GM23338 (cell line): ENCODE data around the gene OR2F1. TPM values are rescaled to one million over a fixed set of nuclear protein-coding genes. Genes with fewer than 3 reads are reported as not detected.

Experiments used
- ATAC-seq: fragments of 200-7000 bp; cut with Tn5 transposase; 3 replicates; pipeline ENCODE4 v1.9.1; 2020
- DNase-seq: peaks from one replicate; pipeline ENCODE4 v3.0.0-alpha.2; 2015; ENCODE audit warnings: low spot score
- H2AFZ ChIP-seq: fragments of 200-600 bp; sonication (generic); 2 replicates; pipeline ENCODE4 v1.8.0; 2016; ENCODE audit warnings: antibody characterized with exemption, mild to moderate bottlenecking, moderate library complexity
- H3F3A ChIP-seq: fragments of 200-600 bp; sonication (generic); replicated peaks from 2 replicates; pipeline ENCODE4 v1.8.0; 2017; ENCODE audit warnings: antibody characterized with exemption, mixed run types, low read depth
- H3K27ac ChIP-seq: fragments of 200-600 bp; sonication (generic); 2 replicates; pipeline ENCODE4 v1.6.1; 2016; ENCODE audit warnings: low read depth
- H3K27me3 ChIP-seq: fragments of 200-600 bp; sonication (generic); 2 replicates; pipeline ENCODE4 v1.8.0; 2016; ENCODE audit warnings: mild to moderate bottlenecking, mixed run types, moderate library complexity; ENCODE audit not compliant: insufficient read depth
- H3K36me3 ChIP-seq: fragments of 200-600 bp; sonication (generic); 2 replicates; pipeline ENCODE4 v1.8.0; 2016; ENCODE audit warnings: mild to moderate bottlenecking; ENCODE audit not compliant: insufficient read depth
- H3K4me1 ChIP-seq: fragments of 200-600 bp; sonication (generic); 2 replicates; pipeline ENCODE4 v1.8.0; 2016; ENCODE audit warnings: mild to moderate bottlenecking, moderate library complexity; ENCODE audit not compliant: insufficient read depth
- H3K4me2 ChIP-seq: fragments of 200-600 bp; sonication (generic); 2 replicates; pipeline ENCODE4 v1.7.1; 2017; ENCODE audit warnings: mixed run types
- H3K4me3 ChIP-seq: fragments of 200-600 bp; sonication (generic); 2 replicates; pipeline ENCODE4 v1.6.1; 2016; ENCODE audit warnings: mixed run types
- H3K79me2 ChIP-seq: fragments of 200-600 bp; sonication (generic); replicated peaks from 2 replicates; pipeline ENCODE4 v1.8.0; 2017; ENCODE audit warnings: mild to moderate bottlenecking; ENCODE audit not compliant: insufficient read depth
- H3K9me2 ChIP-seq: fragments of 200-600 bp; sonication (generic); 2 replicates; pipeline ENCODE4 v1.8.0; 2017; ENCODE audit not compliant: insufficient read depth
- H4K20me1 ChIP-seq: fragments of 200-600 bp; sonication (generic); replicated peaks from 2 replicates; pipeline ENCODE4 v1.8.0; 2017; ENCODE audit warnings: mild to moderate bottlenecking; ENCODE audit not compliant: insufficient read depth
- H3K27ac Mint-ChIP-seq: 2 replicates; pipeline ENCODE4 v1.8.0; 2020; ENCODE audit warnings: inconsistent platforms, mild to moderate bottlenecking, moderate library complexity, mixed read lengths
- H3K27me3 Mint-ChIP-seq: 3 replicates; pipeline ENCODE4 v1.8.0; 2022; ENCODE audit warnings: low read depth, mild to moderate bottlenecking, moderate library complexity, mixed read lengths, inconsistent platforms; ENCODE audit not compliant: insufficient read depth, poor library complexity
- H3K36me3 Mint-ChIP-seq: 3 replicates; pipeline ENCODE4 v1.8.0; 2021; ENCODE audit warnings: low read depth, mild to moderate bottlenecking, inconsistent platforms, moderate library complexity, mixed read lengths
- H3K4me1 Mint-ChIP-seq: 3 replicates; pipeline ENCODE4 v1.8.0; 2020; ENCODE audit warnings: mild to moderate bottlenecking, inconsistent platforms, mixed read lengths
- H3K4me3 Mint-ChIP-seq: 3 replicates; pipeline ENCODE4 v1.8.0; 2021; ENCODE audit warnings: moderate library complexity, mild to moderate bottlenecking, inconsistent platforms, mixed read lengths
- H3K9me3 Mint-ChIP-seq: 3 replicates; pipeline ENCODE4 v1.8.0; 2020; ENCODE audit warnings: moderate library complexity, mild to moderate bottlenecking, inconsistent platforms, mixed read lengths
- EZH2 ChIP-seq: fragments of 200-600 bp; sonication (generic); IDR thresholded peaks from one replicate; pipeline ENCODE4 v1.8.0; 2017; ENCODE audit warnings: antibody characterized with exemption, mild to moderate bottlenecking, low read depth; ENCODE audit not compliant: unreplicated experiment
- JUNB ChIP-seq: IDR thresholded peaks from one replicate; pipeline ENCODE4 v1.6.1; 2016; ENCODE audit warnings: antibody characterized with exemption; ENCODE audit not compliant: unreplicated experiment
- NANOG ChIP-seq: IDR thresholded peaks from 2 replicates; pipeline ENCODE4 v1.6.1; 2016; ENCODE audit warnings: antibody characterized with exemption, borderline replicate concordance
- STAT1 ChIP-seq: IDR thresholded peaks from one replicate; pipeline ENCODE4 v1.6.1; 2016; ENCODE audit warnings: antibody characterized with exemption; ENCODE audit not compliant: unreplicated experiment
- ZNF114 ChIP-seq: fragments of 250-450 bp; sonication (Bioruptor Pico); IDR thresholded peaks from 2 replicates; pipeline ENCODE4 v1.5.0; 2020; ENCODE audit warnings: mild to moderate bottlenecking, moderate library complexity
- polyA plus RNA-seq: library from polyadenylated mRNA; unstranded; fragments of >200 nt; fragmentation: Nextera tagmentation; extraction: Ambion mirVana; gene quantifications from 2 replicates; pipeline ENCODE4 v1.2.1, GENCODE V29; 2016
- total RNA-seq: library from RNA; depleted of rRNA; stranded (reverse); fragments of >200 nt; shearing (Covaris generic); gene quantifications from 2 replicates; pipeline ENCODE4 v1.2.3, GENCODE V29; 2014
- TF ChIP-seq, protein P1 (sequence below), 2 experiments: fragments of 200-600 bp in 1 of 2; sonication (generic) in 1 of 2; conservative IDR thresholded peaks; 2 replicates each; pipeline versions ENCODE4 v1.5.1 to v1.6.1; 2016 to 2017; ENCODE audit warnings: antibody characterized with exemption in 2 of 2, low read depth in 2 of 2, mild to moderate bottlenecking in 2 of 2, moderate library complexity in 1 of 2
- TF ChIP-seq, protein P2 (sequence below): fragments of 250-450 bp; sonication (Bioruptor Pico); IDR thresholded peaks from 2 replicates; pipeline ENCODE4 v1.5.0; 2020; ENCODE audit warnings: mild to moderate bottlenecking, moderate library complexity
- TF ChIP-seq, protein P3 (sequence below): IDR thresholded peaks from 2 replicates; pipeline ENCODE4 v1.6.1; 2016; ENCODE audit warnings: antibody characterized with exemption
- TF ChIP-seq, protein P4 (sequence below): IDR thresholded peaks from one replicate; pipeline ENCODE4 v1.6.1; 2018; ENCODE audit warnings: antibody characterized with exemption; ENCODE audit not compliant: unreplicated experiment

Gene OR2F1
- total and polyA plus RNA-seq, 2 experiments from 2014 or later: not detected

DNA sequence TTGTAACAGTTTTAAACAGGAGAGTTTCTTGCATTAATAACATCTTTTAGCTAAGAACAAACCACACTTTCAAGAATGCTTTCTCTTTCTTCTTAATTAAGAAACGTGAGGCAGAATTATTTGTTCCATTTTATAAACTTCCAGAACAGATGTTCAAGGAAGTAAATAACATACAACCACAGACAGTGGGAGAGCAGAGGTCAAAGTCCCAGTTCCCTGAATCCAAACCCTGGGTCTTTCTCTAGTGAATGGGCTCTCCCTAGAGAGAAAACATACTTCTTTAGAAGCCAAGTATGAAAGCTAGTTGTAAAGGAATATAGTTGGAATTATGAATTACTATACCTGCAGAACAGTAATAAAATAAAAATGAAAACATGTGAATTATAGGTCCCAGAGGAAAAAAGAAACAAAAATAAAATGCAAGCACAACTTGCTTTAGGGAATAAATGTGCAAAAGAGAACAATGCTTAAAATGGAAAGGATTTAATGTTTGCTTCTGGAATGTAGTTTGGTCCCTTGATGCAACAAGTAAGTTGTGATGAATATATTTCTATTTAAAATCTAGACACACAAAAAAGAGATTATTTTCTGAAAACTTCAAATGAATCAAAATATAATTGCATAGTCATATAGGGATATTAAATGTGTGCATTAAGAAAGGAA lies 51.5 kb downstream of the OR2F1 start:
- H4K20me1 ChIP-seq: no peaks in the 10 kb centered on the region
- H3K9me2 ChIP-seq: peaks cover 6% of the 10 kb centered on the region; the same call in 1 of the 2 replicates
- H3K4me1 ChIP-seq: no peaks in the 10 kb centered on the region
- DNase-seq: no peak
- no peak overlapping the region for H2AFZ ChIP-seq
- H3K27ac ChIP-seq: no peak overlapping the region
- no peaks in the 10 kb centered on the region for H3F3A ChIP-seq
- TF ChIP-seq ZNF114 (CRISPR knock-in tag): no peak
- H3K4me3 Mint-ChIP-seq: no peak overlapping the region
- no peaks in the 10 kb centered on the region for H3K27me3 ChIP-seq
- no peaks in the 10 kb centered on the region for H3K27me3 Mint-ChIP-seq
- H3K36me3 Mint-ChIP-seq: peaks cover 20% of the 10 kb centered on the region; the same call in 2 of the 3 replicates
- no peak for ATAC-seq
- H3K36me3 ChIP-seq: peaks cover 4% of the 10 kb centered on the region
- H3K4me1 Mint-ChIP-seq: no peaks in the 10 kb centered on the region
- H3K4me2 ChIP-seq: no peak overlapping the region
- no peaks in the 10 kb centered on the region for H3K79me2 ChIP-seq
- H3K4me3 ChIP-seq: no peak overlapping the region
- H3K27ac Mint-ChIP-seq: no peak overlapping the region
- peaks cover 35% of the 10 kb centered on the region for H3K9me3 Mint-ChIP-seq

DNA sequence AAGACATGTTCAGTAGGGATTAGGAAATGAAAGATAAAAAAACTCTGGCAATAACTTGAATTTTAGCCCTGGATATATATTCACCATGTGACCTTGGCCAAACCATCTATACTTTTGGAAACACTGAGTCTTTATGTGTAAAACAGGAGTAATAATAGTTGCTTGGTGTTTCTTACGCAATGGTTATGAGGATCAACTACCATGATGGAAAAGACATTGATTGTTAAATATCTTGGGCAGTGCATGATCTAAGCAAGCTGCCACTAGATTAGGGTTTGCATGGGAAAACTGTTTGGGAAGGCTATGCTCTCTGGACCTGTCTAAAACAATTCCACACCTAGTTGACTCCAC lies 52.0 kb downstream of the OR2F1 start:
- Histone ChIP-seq H4K20me1 (no peaks in the 10 kb centered on the region), H2AFZ (no peak overlapping the region), H3K4me2 (no peak overlapping the region), H3K27me3 (no peaks in the 10 kb centered on the region), H3K9me2 (peaks cover 6% of the 10 kb centered on the region; the same call in 1 of the 2 replicates), H3K79me2 (no peaks in the 10 kb centered on the region), H3K4me3 (no peak overlapping the region), H3K4me1 (no peaks in the 10 kb centered on the region), H3F3A (no peaks in the 10 kb centered on the region), H3K36me3 (peaks cover 4% of the 10 kb centered on the region), H3K27ac (no peak overlapping the region)
- ATAC-seq (no peak), DNase-seq (no peak)
- H3K27me3 Mint-ChIP-seq: no peaks in the 10 kb centered on the region
- peaks cover 37% of the 10 kb centered on the region for H3K9me3 Mint-ChIP-seq
- H3K27ac Mint-ChIP-seq: no peak overlapping the region
- peaks cover 20% of the 10 kb centered on the region; the same call in 2 of the 3 replicates for H3K36me3 Mint-ChIP-seq
- no peak overlapping the region for H3K4me3 Mint-ChIP-seq
- H3K4me1 Mint-ChIP-seq: no peaks in the 10 kb centered on the region
- no peak for TF ChIP-seq NANOG
- TF ChIP-seq JUNB: no peak
- TF ChIP-seq STAT1: no peak
- TF ChIP-seq, protein P1, sequence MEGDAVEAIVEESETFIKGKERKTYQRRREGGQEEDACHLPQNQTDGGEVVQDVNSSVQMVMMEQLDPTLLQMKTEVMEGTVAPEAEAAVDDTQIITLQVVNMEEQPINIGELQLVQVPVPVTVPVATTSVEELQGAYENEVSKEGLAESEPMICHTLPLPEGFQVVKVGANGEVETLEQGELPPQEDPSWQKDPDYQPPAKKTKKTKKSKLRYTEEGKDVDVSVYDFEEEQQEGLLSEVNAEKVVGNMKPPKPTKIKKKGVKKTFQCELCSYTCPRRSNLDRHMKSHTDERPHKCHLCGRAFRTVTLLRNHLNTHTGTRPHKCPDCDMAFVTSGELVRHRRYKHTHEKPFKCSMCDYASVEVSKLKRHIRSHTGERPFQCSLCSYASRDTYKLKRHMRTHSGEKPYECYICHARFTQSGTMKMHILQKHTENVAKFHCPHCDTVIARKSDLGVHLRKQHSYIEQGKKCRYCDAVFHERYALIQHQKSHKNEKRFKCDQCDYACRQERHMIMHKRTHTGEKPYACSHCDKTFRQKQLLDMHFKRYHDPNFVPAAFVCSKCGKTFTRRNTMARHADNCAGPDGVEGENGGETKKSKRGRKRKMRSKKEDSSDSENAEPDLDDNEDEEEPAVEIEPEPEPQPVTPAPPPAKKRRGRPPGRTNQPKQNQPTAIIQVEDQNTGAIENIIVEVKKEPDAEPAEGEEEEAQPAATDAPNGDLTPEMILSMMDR (conservative IDR thresholded peaks at IDR 0.05; ENCODE audit: low read depth in 2 of 2): no peak
- TF ChIP-seq, protein P2, sequence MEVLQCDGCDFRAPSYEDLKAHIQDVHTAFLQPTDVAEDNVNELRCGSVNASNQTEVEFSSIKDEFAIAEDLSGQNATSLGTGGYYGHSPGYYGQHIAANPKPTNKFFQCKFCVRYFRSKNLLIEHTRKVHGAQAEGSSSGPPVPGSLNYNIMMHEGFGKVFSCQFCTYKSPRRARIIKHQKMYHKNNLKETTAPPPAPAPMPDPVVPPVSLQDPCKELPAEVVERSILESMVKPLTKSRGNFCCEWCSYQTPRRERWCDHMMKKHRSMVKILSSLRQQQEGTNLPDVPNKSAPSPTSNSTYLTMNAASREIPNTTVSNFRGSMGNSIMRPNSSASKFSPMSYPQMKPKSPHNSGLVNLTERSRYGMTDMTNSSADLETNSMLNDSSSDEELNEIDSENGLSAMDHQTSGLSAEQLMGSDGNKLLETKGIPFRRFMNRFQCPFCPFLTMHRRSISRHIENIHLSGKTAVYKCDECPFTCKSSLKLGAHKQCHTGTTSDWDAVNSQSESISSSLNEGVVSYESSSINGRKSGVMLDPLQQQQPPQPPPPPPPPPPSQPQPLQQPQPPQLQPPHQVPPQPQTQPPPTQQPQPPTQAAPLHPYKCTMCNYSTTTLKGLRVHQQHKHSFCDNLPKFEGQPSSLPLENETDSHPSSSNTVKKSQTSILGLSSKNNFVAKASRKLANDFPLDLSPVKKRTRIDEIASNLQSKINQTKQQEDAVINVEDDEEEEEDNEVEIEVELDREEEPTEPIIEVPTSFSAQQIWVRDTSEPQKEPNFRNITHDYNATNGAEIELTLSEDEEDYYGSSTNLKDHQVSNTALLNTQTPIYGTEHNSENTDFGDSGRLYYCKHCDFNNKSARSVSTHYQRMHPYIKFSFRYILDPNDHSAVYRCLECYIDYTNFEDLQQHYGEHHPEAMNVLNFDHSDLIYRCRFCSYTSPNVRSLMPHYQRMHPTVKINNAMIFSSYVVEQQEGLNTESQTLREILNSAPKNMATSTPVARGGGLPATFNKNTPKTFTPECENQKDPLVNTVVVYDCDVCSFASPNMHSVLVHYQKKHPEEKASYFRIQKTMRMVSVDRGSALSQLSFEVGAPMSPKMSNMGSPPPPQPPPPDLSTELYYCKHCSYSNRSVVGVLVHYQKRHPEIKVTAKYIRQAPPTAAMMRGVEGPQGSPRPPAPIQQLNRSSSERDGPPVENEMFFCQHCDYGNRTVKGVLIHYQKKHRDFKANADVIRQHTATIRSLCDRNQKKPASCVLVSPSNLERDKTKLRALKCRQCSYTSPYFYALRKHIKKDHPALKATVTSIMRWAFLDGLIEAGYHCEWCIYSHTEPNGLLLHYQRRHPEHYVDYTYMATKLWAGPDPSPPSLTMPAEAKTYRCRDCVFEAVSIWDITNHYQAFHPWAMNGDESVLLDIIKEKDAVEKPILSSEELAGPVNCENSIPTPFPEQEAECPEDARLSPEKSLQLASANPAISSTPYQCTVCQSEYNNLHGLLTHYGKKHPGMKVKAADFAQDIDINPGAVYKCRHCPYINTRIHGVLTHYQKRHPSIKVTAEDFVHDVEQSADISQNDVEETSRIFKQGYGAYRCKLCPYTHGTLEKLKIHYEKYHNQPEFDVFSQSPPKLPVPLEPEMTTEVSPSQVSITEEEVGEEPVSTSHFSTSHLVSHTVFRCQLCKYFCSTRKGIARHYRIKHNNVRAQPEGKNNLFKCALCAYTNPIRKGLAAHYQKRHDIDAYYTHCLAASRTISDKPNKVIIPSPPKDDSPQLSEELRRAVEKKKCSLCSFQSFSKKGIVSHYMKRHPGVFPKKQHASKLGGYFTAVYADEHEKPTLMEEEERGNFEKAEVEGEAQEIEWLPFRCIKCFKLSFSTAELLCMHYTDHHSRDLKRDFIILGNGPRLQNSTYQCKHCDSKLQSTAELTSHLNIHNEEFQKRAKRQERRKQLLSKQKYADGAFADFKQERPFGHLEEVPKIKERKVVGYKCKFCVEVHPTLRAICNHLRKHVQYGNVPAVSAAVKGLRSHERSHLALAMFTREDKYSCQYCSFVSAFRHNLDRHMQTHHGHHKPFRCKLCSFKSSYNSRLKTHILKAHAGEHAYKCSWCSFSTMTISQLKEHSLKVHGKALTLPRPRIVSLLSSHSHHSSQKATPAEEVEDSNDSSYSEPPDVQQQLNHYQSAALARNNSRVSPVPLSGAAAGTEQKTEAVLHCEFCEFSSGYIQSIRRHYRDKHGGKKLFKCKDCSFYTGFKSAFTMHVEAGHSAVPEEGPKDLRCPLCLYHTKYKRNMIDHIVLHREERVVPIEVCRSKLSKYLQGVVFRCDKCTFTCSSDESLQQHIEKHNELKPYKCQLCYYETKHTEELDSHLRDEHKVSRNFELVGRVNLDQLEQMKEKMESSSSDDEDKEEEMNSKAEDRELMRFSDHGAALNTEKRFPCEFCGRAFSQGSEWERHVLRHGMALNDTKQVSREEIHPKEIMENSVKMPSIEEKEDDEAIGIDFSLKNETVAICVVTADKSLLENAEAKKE (CRISPR knock-in tag): no peak
- no peak for TF ChIP-seq EZH2
- TF ChIP-seq, protein P3, sequence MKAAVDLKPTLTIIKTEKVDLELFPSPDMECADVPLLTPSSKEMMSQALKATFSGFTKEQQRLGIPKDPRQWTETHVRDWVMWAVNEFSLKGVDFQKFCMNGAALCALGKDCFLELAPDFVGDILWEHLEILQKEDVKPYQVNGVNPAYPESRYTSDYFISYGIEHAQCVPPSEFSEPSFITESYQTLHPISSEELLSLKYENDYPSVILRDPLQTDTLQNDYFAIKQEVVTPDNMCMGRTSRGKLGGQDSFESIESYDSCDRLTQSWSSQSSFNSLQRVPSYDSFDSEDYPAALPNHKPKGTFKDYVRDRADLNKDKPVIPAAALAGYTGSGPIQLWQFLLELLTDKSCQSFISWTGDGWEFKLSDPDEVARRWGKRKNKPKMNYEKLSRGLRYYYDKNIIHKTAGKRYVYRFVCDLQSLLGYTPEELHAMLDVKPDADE: no peak
- TF ChIP-seq, protein P4, sequence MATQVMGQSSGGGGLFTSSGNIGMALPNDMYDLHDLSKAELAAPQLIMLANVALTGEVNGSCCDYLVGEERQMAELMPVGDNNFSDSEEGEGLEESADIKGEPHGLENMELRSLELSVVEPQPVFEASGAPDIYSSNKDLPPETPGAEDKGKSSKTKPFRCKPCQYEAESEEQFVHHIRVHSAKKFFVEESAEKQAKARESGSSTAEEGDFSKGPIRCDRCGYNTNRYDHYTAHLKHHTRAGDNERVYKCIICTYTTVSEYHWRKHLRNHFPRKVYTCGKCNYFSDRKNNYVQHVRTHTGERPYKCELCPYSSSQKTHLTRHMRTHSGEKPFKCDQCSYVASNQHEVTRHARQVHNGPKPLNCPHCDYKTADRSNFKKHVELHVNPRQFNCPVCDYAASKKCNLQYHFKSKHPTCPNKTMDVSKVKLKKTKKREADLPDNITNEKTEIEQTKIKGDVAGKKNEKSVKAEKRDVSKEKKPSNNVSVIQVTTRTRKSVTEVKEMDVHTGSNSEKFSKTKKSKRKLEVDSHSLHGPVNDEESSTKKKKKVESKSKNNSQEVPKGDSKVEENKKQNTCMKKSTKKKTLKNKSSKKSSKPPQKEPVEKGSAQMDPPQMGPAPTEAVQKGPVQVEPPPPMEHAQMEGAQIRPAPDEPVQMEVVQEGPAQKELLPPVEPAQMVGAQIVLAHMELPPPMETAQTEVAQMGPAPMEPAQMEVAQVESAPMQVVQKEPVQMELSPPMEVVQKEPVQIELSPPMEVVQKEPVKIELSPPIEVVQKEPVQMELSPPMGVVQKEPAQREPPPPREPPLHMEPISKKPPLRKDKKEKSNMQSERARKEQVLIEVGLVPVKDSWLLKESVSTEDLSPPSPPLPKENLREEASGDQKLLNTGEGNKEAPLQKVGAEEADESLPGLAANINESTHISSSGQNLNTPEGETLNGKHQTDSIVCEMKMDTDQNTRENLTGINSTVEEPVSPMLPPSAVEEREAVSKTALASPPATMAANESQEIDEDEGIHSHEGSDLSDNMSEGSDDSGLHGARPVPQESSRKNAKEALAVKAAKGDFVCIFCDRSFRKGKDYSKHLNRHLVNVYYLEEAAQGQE: no peak
